ENCODE measurements around the gene ULBP3. TPM values are rescaled to one million over a fixed set of nuclear protein-coding genes. Genes with fewer than 3 reads are reported as not detected.

ULBP3 gene
- total RNA-seq (2014; rRNA removed; shearing (Covaris generic)) = 2.1 and 3.3 TPM in 2 replicates

GRCh38 chr6:150068720-150069648 is at the start of gene ULBP3:
TSS of gene ULBP3 (minus strand) at chr6:150069121. CDS start at chr6:150069066, 55 bp downstream.
- DNase-seq (ENCODE audit: low spot score) = peak; percentile 90

GRCh38 chr6:150118627-150119026 is 49.7 kb upstream of the ULBP3 start:
- DNase-seq (ENCODE audit: low spot score) = no peak

DNA sequence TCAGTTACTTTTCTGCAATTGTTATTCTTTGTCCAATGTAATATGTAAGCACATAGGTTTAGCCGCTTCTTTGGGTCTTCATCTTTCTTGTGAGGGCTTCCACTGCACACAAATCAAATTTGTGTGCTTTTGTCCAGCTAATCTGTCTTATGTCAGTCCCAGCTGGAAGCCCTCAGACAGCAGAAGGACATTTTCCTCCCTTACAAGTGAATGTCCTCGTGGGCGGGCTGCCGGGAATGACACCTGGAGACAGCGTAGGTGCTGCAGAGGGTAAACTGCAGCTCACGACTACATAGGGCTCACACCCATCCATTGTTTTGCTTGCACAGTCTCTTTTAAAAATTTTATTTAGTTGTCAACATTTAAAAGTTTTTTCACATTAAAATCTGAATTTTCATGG is 49.3 kb upstream of the ULBP3 start:
- DNase-seq (ENCODE audit: low spot score) = no peak

- DNase-seq (ENCODE audit: low spot score) = no peak
Measured at GRCh38 chr6:150116200-150116800, 47.4 kb upstream of the ULBP3 start.

DNA sequence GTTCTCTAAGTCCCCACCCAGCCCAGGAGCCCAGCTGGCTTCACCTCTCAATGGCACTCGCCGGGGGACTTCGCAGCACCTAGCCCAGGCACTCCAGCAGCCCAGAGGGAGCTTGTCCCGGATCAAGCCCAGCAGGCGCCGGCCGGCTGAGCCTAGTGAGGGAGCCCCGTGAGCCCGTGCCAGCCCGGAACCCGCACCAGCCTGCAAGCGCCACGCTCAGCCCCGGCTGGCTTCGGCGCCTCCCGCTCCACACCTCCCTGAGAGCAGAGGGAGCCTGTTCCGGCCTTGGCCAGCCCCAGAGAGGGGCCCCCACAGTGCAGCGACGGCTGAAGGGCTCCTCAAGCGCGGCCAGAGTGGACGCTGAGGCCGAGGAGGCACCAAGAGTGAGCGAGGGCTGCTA is 46.8 kb upstream of the ULBP3 start:
- DNase-seq (ENCODE audit: low spot score) = no peak

GRCh38 chr6:150112233-150112632 is 43.3 kb upstream of the ULBP3 start:
- DNase-seq (ENCODE audit: low spot score) = no peak

- no peak for DNase-seq (ENCODE audit: low spot score)
Measured at GRCh38 chr6:150102750-150103270, 33.9 kb upstream of the ULBP3 start.

- no peak for DNase-seq (ENCODE audit: low spot score)
Measured at GRCh38 chr6:150100745-150101144, 31.8 kb upstream of the ULBP3 start.

GRCh38 chr6:150099953-150100352 is 31.0 kb upstream of the ULBP3 start:
- DNase-seq (ENCODE audit: low spot score) = no peak

- no peak for DNase-seq (ENCODE audit: low spot score)
Measured at GRCh38 chr6:150099546-150099945, 30.6 kb upstream of the ULBP3 start.

GRCh38 chr6:150098155-150098554 is 29.2 kb upstream of the ULBP3 start:
- DNase-seq (ENCODE audit: low spot score) = no peak

- no peak for DNase-seq (ENCODE audit: low spot score)
Measured at GRCh38 chr6:150093397-150093796, 24.5 kb upstream of the ULBP3 start.

DNA sequence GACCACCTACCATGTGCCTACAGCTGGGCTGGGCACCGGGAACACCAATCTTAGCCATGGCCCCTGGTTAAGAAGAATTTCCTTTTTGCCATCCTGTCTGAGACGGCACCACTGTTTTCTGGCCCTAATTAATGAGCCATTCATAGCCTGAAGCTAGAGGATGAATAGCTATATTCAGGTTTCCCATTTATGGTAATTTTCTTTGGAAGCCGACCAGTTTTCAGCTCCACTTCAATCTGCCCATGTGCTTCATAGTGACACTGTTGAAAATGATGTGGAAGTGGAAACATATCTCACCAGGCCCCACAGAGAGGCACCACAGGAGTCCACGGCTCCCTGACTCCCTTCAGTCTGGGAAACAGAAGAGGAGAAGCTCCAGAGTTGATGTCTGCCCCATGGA is 22.6 kb upstream of the ULBP3 start:
- DNase-seq (ENCODE audit: low spot score) = no peak

- no peak for DNase-seq (ENCODE audit: low spot score)
Measured at GRCh38 chr6:150090328-150090727, 21.4 kb upstream of the ULBP3 start.

DNA sequence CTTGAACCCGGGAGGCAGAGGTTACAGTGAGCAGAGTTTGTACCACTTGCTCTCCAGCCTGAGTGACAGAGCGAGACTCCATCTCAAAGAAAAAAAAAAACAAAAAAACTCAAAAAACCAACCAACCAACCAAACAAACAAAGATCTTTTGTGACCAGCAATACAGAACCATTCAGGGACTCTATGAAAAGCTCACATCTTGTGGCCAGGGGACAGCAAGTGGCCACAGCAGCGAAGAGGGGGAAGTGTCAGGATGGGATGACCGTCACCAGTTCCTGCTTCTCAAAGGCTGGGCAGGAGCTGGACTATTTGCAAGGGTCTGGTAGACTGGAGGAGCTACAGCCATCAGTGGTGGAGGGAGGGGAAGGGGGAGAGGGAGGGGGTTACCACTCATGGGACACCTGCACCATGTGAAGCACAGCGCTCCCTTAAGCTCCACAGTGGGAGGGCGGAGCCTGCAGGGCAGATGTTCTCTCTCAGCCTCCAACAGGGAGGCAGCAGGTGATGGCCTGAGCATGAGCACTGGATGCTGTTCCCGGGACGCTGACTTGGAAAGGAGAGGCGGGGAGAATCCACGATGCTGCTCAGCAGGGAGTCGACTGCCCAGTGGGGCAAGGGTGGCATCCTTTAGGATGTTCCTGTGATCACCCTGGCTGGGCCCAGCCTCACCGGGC is 19.7 kb upstream of the ULBP3 start:
- DNase-seq (ENCODE audit: low spot score) = no peak

DNA sequence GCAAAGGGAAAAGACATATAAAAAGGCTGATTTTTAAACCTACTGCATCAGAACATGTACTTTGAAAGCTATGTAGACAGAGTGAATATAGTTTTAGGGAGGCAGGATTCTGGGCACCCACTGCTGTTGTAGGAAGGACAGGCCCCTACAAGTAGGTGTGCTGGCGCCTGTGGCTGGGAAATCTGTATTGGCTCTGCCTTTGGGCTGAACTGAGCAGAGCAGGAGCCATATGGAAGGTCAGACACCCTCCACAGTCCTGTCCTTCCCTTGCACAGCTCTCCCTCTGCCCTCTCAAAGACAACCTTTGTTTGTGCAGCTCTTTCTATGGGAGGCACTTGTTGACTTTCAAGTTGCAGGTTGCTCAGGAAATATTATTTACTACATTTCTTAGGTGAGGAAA is 18.4 kb upstream of the ULBP3 start:
- no peak for DNase-seq (ENCODE audit: low spot score)

- DNase-seq (ENCODE audit: low spot score) = no peak
Measured at GRCh38 chr6:150086026-150086425, 17.1 kb upstream of the ULBP3 start.

GRCh38 chr6:150084426-150084825 is 15.5 kb upstream of the ULBP3 start:
- DNase-seq (ENCODE audit: low spot score) = no peak

GRCh38 chr6:150083839-150084238 is 14.9 kb upstream of the ULBP3 start:
- no peak for DNase-seq (ENCODE audit: low spot score)

DNA sequence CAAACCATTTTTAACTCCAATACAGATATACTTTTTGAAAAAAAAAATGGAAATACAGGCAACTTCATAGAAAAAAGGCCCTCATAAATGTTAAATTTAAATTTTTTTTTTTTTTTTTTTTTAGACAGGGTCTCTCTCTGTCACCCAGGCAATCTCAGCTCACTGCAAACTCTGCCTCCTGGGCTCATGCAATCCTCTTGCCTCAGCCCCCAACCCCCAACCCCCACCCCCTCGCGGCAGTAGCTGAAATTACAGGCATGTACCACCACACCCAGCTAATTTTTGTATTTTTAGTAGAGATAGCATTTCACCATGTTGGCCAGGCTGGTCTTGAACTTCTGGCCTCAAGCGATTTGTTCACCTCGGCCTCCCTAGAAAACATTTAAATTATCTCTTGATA is 12.8 kb upstream of the ULBP3 start:
- DNase-seq (ENCODE audit: low spot score) = no peak

- DNase-seq (ENCODE audit: low spot score) = peak; percentile 21
Measured at GRCh38 chr6:150079604-150080003, 10.7 kb upstream of the ULBP3 start.

DNA sequence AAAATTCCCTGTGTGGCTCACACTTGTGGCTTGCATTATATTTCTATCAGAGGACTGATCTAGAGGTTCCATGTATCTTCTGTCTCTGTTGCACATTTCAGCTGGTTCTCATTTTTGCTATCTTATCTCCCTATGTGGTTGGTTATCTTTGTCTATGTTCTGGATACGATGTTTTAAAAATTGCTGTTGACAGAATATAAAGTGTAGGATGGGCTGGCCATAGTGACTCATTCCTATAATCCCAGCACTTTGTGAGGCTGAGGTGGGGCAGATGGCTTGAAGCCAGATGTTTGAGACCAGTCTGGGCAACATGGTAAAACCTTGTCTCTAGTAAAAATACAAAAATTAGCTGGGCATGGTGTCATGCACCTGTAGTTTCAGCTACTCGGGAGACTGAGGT is 9.9 kb upstream of the ULBP3 start:
- DNase-seq (ENCODE audit: low spot score) = peak; percentile 67

Data from A172 (cell line).